GM19035 (cell line): Measurements from ENCODE around the gene OTOGL.
"Not testable (repeated sequence)": the region's sequence is repeated elsewhere in the genome, so short reads cannot be mapped to it uniquely, and the experiment has no call there.

Source experiments
- ATAC-seq: cut with Tn5 transposase; IDR thresholded peaks from one replicate; pipeline ENCODE4 v1.9.1; 2021; ENCODE audit not compliant: unreplicated experiment

OTOGL gene

DNA sequence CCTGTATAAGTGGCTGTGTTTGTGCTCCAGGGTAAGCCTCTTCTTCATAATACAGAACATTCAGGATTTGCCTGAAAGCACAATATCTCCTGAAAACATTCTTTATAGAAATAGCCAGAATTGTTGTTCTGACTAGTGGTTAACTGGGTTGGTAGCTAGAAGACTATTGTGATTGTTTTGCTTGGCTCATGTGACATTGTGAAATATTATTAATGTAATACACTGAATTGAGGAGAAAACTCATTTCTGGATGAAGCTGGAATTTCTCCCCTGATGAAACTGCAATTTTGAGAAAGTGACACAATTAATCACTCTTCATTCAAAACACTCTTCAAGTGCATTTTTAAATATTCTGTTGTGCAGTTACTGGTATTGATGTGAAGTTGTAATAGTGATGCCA is 172.4 kb downstream of the OTOGL start:
- ATAC-seq = no peak

DNA sequence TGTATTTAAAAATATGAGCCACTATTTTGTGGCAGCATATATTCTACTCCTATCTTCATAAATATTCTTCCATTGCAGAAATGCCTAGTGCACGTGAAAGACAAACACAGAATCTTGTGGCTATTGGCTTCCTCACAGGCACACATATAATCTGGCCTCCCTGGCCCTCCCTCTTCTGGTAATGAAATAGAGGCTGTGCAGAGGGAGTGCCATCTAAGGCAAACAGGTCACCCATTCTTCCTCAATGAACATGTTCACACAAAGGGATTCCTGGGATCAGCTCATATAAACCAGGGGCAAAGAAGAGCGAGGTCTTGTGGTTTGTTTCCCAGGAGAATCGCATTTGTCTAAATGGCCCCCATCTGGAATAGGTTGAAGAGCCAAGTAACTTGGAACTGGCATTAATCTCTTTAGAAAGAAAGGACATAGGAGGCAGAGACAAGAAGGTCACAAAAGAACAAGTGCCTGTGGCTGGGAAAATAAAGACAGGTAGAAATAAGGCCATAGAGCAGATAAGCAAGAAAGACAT is 173.1 kb downstream of the OTOGL start:
- no peak for ATAC-seq

DNA sequence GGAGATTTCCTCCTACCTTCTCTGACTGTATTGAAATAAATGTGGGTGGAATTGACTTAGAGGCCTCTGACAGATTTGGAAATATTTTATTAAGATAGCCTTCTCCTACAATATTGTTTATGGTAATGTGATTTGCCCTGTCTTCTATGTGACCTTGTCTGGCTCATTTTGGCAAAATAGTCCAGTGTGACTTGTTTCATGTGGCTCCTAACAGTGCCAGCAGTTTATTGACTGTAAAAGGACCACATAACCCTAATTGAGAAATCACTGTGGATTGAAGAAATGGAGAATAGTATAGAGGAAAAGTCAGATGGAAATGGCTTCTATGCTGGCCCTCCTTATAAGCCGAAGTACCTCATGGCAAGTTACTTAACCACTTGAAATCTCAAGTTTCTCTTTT is 173.8 kb downstream of the OTOGL start:
- no peak for ATAC-seq

DNA sequence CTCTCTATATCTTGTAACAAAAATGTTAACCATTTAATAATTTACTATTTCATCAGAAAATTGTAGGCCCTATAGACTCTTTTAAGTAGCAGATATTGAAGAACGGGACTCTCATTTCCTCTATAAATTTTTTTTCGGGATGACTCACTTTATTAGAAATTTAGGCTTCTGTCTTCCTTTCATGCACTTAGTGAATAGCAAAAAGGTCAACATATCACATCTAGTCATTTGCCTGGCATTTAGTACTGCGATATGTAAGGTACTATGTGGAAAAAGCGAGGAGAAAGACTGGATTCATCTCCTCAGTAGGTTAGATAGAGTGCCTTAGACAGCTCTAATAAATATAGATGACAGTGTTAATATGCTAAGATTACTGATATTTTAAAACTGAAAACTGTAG is 178.4 kb downstream of the OTOGL start:
- ATAC-seq = no peak

DNA sequence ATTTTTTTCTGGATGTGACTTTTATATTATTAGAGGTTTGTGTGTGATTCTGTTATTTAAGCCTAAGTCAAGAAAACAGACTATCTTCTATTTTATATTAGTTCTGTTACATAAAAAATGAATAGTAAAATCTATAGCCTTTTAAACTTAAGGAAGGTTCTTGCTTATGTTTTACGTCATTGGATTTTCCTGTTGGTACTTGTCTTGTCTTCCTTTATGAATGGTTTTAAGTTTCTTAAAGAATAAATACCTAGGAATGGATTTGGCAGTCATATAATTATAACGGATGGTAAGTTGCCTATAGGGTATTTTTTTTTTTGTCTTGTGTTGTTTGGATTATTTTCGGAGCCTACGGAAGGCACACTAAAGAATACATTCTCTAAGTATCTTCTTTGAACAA is 182.9 kb downstream of the OTOGL start:
- no peak for ATAC-seq

DNA sequence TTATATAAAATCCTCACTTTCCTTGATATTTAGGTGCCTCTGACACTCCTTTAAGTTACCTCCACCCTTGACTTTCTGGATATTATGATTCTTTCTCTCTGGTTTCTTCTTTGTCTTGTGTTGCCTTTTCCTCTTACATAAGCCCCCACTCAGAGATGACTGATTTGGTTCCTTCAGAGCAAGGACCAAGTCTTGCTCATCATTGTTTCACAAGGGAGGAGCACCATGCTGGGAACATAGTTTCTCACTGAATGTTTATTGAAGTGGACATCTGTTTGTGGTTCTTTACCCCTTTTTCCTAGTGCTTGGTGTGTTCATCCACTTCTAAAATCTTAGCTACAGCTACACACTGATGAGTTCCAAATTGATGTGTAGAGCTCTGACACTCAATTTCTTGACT is 183.4 kb downstream of the OTOGL start:
- no peak for ATAC-seq

DNA sequence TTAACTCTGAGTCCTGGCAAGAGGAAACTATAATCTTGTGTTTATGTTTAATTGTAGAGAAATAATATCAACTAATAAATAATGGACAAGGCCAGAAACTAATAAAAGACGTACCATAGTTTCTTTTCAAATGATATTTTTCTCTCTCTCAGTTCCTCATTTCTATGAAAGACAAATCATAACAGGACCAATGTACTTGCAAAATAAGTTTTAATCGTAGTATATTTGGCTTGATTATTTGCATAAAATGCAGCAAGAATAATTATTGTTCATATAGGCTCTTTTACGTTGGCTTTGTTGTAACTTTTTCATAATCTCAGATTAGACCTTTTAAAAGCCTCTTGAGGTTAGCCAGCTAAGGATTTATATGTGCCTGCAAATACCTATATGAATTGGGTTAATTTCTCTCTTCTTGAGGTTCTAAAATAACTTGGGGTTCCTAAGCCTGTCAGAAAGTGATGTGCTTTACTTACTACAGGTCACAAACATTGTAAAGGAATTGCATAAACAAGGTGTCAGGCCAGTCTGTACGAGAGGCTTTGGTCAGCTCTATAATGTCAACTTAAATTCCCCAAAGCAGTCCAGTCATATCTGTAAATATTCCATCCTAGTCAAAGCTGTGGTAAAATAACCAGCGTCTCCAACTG is 191.9 kb downstream of the OTOGL start:
- ATAC-seq = peak; percentile 54

DNA sequence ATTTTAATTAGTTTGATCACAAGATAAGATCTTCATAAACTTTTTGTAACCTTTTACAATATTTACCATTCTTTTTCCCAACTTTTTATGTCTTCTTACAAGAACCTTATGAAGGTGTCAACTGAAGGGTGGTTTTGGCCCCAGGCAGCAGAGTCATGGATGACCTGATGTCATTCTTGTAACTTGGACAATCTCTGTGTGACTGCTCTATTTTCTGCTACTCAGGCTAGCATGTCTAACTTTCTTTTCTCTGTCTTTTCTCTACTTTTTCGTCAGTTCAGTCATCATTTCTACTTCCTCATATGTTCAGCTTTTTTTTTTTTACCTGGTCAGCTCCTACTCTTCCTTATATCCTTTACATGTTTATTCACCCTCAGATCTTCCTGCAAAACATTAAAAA is 194.0 kb downstream of the OTOGL start:
- ATAC-seq = peak; percentile 47

DNA sequence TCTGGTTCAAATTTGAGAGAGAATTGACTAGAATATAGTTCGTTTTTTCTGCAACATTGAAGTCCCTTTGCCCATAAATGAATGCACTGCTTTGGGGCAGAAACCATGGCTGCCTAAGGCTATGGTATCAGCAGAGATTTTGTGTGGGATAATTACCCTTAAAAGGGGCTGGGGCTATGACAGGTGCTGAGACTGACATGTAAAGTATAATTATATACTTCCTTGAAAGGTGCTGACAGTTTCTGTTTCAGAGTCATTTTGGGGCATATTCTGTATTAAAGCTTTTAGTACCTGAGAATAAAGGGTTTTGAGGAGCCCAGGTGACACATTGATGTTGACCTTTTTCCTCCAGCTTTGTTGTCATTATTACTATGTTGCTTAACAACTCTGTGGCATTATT is 194.4 kb downstream of the OTOGL start:
- ATAC-seq = peak; percentile 65

DNA sequence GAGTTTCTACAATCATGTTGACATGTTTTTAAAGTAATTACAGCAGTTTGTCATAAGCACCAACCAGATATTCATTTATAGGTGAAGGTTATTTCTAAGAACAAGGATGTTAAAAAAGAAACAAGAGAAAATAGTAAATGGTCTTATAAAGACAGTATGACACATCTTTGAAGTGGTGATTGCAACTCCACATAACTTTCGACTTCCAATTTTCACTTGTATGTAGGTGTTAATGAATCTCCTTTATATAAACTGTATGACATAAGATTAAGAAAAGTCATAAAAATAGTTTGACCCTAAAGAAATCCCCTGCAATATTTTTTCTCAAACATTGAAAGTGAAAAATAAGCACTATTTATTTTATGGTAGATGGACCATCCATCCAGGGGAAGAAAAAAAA is 199.9 kb downstream of the OTOGL start:
- peak; percentile 42 for ATAC-seq

DNA sequence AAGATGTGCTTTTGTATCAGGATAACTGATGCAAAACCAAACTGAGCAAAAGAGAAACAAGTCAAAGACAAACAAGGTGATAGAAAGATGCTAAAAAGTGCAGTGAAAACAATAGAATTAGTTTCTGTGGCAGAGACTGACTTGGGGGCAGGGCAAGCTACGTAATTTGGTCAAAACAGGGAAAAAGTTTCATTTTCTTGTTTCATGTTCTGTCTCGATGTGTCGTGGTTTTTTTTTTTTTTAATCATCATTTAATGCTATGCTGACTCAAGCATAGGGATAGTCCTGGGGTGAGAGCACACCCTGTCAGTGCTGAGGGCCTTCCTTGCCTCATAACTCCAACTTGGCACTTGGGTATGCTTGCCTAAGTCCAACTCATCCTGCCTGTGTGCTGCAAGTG is 200.6 kb downstream of the OTOGL start:
- peak; percentile 78 for ATAC-seq

DNA sequence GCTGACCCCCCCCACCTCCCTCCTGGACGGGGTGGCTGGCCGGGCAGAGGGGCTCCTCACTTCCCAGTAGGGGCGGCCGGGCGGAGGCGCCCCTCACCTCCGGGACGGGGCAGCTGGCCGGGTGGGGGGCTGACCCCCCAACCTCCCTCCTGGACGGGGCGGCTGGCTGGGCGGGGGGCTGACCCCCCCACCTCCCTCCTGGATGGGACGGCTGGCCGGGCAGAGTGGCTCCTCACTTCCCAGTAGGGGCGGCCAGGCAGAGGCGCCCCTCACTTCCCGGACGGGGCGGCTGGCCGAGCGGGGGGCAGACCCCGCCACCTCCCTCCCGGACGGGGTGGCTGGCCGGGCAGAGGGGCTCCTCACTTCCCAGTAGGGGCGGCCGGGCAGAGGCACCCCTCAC is 208.1 kb downstream of the OTOGL start:
- not testable (repeated sequence) for ATAC-seq

DNA sequence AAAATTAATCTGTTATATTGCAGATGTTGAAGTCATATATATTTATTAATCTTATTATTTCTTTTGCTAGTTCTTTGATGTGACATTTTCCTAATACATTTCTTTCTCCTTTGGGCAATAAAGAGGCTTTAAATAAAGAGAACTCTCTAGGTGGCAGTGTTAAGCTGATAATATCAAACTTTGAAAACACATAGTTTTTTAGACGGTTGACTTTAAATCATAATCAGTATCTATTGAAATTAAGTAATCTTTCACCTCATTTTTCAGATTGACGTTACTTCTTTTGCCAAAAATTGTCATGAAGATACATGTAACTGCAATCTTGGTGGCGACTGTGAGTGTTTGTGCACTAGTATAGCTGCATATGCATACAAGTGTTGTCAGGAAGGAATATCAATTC is 213.9 kb downstream of the OTOGL start:
- no peak for ATAC-seq

DNA sequence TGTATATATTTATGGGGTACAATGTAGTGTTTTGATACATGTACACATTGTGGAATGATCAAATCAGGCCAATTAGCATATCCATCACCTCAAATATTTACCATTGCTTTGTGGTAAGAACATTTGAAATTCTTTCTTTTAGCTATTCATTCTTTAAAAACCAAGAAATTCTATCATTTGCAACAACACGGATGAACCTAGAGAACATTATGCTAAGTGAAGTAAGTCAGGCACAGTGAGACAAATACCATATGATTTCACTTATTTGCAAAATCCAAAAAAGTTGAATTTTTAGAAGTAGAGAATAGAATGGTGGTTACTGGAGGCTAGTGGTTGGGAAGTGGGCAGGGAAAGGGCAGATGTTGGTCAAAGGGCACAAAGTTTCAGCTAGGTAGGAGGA is 215.4 kb downstream of the OTOGL start:
- ATAC-seq = no peak

DNA sequence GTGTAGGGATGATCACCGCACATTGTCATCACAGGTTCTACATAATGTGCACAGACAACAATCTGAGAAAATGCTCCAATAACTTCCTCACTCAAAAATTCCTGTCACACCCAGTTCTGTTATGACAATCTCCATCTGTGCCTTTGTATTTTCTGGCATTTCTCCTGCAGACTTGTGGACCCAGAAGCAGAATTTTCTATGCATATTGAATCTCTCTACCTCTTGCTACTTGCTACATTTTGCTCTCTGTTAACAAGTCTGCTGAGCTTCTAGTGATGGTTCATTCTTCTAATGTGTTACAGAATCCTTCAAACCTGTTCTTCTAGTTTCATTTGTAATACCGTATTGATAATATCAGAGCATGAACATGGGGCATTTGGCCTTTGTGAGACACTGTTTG is 216.9 kb downstream of the OTOGL start:
- ATAC-seq = no peak

DNA sequence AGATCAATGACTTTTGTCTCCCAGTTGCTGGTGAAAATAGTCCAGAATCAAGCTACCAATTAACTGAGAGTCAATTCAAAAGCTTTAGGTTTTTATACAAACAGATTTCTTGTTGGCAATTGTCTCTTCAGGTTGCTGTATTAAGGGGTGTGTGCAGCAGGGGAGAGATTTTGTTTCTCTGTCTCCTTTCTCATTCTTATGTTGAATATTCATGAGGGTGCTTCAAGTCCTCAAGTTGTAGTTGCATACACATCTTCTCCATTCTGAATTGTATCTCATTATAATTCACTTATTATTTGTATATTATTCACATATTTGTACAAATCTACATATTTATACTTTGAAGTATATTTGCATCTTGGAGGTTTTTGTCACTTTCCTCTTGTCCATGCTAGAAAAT is 218.0 kb downstream of the OTOGL start:
- no peak for ATAC-seq

DNA sequence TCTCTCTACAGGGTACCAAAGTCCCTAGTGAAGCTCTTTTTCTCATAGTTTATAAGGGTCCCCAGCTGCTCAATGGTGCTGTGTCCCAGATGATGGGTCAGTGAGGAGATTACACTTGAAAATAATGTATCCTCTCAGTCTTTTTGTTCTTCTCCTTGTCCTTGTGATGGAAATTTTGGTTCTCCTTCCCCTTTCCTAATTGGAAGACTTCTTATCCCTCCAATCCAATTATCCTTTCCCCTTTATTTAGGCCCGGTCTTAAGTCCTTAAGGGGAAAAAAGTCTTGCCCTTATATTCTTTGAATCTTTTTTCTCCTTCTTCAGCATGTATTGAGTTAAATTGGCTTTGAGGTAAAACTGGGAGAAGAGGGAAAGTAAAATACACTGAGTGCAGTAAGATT is 218.6 kb downstream of the OTOGL start:
- ATAC-seq = no peak

DNA sequence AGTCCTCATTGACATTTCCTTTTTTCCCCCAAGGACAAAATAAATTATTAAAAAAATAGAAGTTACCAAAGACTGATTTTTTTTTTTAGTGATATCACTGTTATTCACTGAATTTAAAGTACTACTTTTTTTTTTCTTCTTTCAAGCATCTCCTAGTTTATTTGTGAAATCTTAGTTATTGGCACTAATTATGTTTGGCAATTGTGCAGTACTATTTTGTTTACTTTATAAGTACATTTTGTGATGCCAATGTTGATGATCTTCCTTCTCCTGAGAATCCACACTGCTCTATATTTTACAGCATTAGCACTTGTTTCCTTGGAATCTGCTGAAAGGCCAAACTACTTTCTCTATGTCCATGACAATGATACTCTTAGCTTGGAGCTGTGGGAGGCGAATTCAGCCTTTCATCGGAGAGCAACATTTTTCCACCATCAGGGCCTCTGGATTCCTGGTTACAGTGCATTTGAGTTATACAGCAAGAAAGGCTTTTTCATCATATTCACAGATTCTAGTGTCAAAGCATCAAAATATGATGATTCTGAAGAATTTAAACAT is 220.9 kb downstream of the OTOGL start:
- no peak for ATAC-seq

DNA sequence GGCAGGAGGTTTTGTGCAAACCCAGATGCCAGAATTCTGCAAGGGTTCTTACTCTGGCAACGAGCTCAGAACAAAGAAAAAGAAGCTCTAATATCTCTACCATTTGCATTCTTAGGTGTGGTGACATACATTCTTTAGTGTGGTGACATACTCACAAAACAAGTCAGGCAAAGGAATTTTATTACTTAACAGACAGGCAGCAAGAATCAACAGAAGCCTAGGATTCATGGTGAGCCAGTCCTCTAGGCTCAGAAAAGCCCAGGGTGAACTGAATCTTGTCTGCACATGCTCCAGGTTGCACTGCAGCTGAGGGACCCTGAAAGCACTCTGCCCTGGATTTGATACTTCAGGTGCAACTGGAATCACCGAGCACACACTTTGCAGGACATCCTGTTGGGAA is 222.3 kb downstream of the OTOGL start:
- no peak for ATAC-seq

DNA sequence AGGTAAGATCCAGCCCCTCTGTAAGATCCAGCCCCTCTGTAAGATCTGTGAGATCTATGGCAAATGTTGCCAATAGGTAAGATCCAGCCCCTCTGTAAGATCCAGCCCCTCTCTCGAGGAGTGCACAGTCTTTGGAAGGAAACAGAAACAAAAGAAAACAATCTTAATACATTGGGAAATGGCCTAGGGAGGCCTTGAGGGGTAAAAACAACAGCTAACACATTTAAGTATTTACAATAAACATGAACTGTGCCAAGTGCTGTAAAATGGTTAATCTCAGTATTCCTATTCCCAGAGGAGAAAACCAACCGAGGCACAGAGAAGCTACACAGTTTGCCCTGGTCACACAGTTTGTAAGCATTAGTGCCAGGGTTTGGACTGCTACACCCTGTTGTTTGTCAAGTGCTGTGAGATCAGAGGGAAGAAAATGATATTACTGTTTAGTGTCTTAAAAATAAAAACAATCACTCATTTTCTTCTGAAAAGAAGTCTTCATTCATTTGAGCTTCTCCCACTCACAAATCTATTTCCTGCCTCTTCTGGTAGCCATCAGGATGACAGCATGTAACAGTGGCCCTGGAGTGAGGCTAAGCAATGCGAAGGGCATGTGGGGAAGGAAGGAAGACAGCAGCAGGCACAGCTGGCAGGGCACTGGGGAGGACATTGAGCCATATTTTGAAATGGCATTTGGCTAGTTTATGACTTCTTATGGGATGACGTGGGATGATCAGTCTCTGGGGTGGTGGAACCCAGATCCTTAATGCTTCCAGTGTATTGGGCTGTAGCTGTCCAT is 226.0 kb downstream of the OTOGL start:
- ATAC-seq = no peak

DNA sequence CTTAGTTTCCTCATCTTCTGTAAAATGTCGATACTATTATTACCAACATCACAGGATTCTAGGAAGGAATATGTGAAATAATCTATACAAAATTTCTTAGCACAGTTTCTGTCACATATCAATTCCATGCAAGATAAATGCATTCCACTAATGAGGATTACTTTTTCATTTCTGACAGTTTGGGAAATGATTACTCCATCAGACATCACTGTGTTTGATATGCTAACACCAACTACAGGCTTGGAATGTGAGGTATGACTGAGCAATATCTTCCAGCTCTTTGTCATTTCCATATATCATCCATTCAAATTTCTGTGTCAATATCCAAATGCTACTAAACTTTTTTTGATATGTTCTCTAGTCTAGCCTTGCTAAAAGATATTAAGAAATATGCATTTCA is 233.5 kb downstream of the OTOGL start:
- ATAC-seq = no peak

DNA sequence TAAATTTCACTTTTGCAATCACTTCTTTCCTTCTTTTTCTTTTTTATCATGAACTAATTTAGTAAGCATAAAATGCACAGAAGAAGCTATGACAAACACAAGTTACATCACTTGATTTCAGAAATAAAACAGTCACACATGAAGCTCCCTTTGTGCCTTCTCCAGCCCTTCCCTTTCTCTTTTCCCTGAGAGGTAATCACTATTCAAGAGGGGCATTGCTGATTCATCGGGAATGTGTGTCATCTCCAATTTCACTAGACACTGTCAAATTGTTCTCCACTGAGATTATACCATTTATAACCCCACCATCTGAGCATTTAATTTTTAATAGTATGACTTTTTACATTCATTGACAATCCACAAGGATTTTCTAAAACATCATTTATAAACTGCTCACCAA is 253.1 kb downstream of the OTOGL start:
- no peak for ATAC-seq
